A673 (cell line): ENCODE data around the gene SH2D4B. TPM values are rescaled to one million over a fixed set of nuclear protein-coding genes. Genes with fewer than 3 reads are reported as not detected.

ENCODE experiments used
- BruUV-seq: library from RNA; stranded (reverse); fragments of 400-500 nt; replicated peaks from 2 replicates; lab custom pipeline; 2021; lab: Mats Ljungman, UMichigan
- CTCF ChIA-PET: fragments of 300-600 bp; sonication (Branson Sonifier 250); formaldehyde crosslinking; loops from one replicate; lab custom pipeline; 2022; ENCODE audit warnings: antibody characterized with exemption; lab: Charles Lee
- POLR2A ChIA-PET: fragments of 300-600 bp; sonication (Branson Sonifier 250); formaldehyde crosslinking; loops from one replicate; lab custom pipeline; 2022; ENCODE audit warnings: antibody characterized with exemption; ENCODE audit not compliant: low non-redundant PET; lab: Charles Lee
- DNase-seq: peaks from one replicate; pipeline ENCODE4 v3.0.0-alpha.2; 2015; ENCODE audit warnings: low spot score
- H3K27ac ChIP-seq: fragments of 200-600 bp; sonication (generic); 2 replicates; pipeline ENCODE4 v1.5.1; 2016; ENCODE audit warnings: mixed run types, low read depth, mild to moderate bottlenecking, mixed read lengths, antibody characterized with exemption, low read length; ENCODE audit not compliant: poor library complexity, severe bottlenecking
- H3K27me3 ChIP-seq: fragments of 200-600 bp; sonication (generic); replicated peaks from 2 replicates; pipeline ENCODE4 v1.6.1; 2017; ENCODE audit warnings: mixed run types, low read depth, mild to moderate bottlenecking, mixed read lengths, antibody characterized with exemption, low read length; ENCODE audit not compliant: insufficient read depth, poor library complexity
- H3K36me3 ChIP-seq: fragments of 200-600 bp; sonication (generic); 2 replicates; pipeline ENCODE4 v1.6.1; 2016; ENCODE audit warnings: mixed run types, mild to moderate bottlenecking, mixed read lengths, antibody characterized with exemption, low read length; ENCODE audit not compliant: insufficient read depth, poor library complexity, severe bottlenecking
- H3K4me1 ChIP-seq: fragments of 200-600 bp; sonication (generic); 2 replicates; pipeline ENCODE4 v1.6.1; 2017; ENCODE audit warnings: mixed run types, mild to moderate bottlenecking, mixed read lengths, antibody characterized with exemption, low read length; ENCODE audit not compliant: insufficient read depth, poor library complexity, severe bottlenecking
- H3K4me3 ChIP-seq: fragments of 200-600 bp; sonication (generic); 2 replicates; pipeline ENCODE4 v1.5.1; 2016; ENCODE audit warnings: low read depth, mixed run types, mild to moderate bottlenecking, mixed read lengths, low read length; ENCODE audit not compliant: poor library complexity, severe bottlenecking
- H3K9me3 ChIP-seq: fragments of 200-600 bp; sonication (generic); 2 replicates; pipeline ENCODE4 v1.6.1; 2016; ENCODE audit warnings: mixed run types, low read depth, mild to moderate bottlenecking, mixed read lengths, antibody characterized with exemption, low read length; ENCODE audit not compliant: poor library complexity, severe bottlenecking
- CTCF ChIP-seq: fragments of 300-800, 200-600 bp; sonication (generic); conservative IDR thresholded peaks from 2 replicates; pipeline ENCODE4 v1.5.1; 2017; ENCODE audit warnings: low read depth, mild to moderate bottlenecking, antibody characterized with exemption, low read length, moderate library complexity, mixed read lengths
- EZH2 ChIP-seq: fragments of 200-600 bp; sonication (generic); IDR thresholded peaks from 2 replicates; pipeline ENCODE4 v1.6.1; 2017; ENCODE audit warnings: borderline replicate concordance, low read depth, mild to moderate bottlenecking, mixed read lengths, antibody characterized with exemption, low read length; ENCODE audit not compliant: poor library complexity, severe bottlenecking
- intact Hi-C: fragments of 100-400 bp; cut with micrococcal nuclease; formaldehyde crosslinking; loops from one replicate; pipeline ENCODE4 v1.10.0; 2022; ENCODE audit not compliant: unreplicated experiment
- total RNA-seq: library from RNA; stranded (reverse); gene quantifications from 2 replicates; pipeline ENCODE4 v1.2.3, GENCODE V29; 2021

SH2D4B gene
- total RNA-seq, 1 experiment from 2014 or later = 0.19 TPM

- ChIA-PET POLR2A (no interaction called here), CTCF (no interaction called here)
- DNase-seq = no peak
- Histone ChIP-seq H3K27ac (no peak overlapping the region), H3K36me3 (peaks cover 15% of the 10 kb centered on the region), H3K27me3 (no peaks in the 10 kb centered on the region), H3K9me3 (no peaks in the 10 kb centered on the region), H3K4me3 (no peak overlapping the region), H3K4me1 (no peaks in the 10 kb centered on the region)
- no TSS peak for BruUV-seq
- intact Hi-C loops = no loop called here
- TF ChIP-seq EZH2 (no peak), CTCF (no peak)
Observed at GRCh38 chr10:80518143-80518806, 19.4 kb upstream of the SH2D4B start.

- no peak for TF ChIP-seq EZH2
- TF ChIP-seq CTCF = no peak
- intact Hi-C loops = no loop called here
- Histone ChIP-seq H3K36me3 (peaks cover 9% of the 10 kb centered on the region), H3K9me3 (no peaks in the 10 kb centered on the region), H3K4me3 (no peak overlapping the region), H3K27me3 (no peaks in the 10 kb centered on the region), H3K4me1 (no peaks in the 10 kb centered on the region), H3K27ac (no peak overlapping the region)
- no TSS peak for BruUV-seq
- no peak for DNase-seq
- CTCF ChIA-PET = no interaction called here
- POLR2A ChIA-PET = no interaction called here
Observed at GRCh38 chr10:80518807-80519360, 18.8 kb upstream of the SH2D4B start.

GRCh38 chr10:80519936-80520650, 17.6 kb upstream of the SH2D4B start:
- DNase-seq = no peak
- no peaks in the 10 kb centered on the region for H3K27me3 ChIP-seq
- TF ChIP-seq CTCF (no peak), EZH2 (no peak)
- no peaks in the 10 kb centered on the region for H3K4me1 ChIP-seq
- no peaks in the 10 kb centered on the region for H3K9me3 ChIP-seq
- peaks cover 6% of the 10 kb centered on the region for H3K36me3 ChIP-seq
- no peak overlapping the region for H3K27ac ChIP-seq
- CTCF ChIA-PET = interaction anchor here (0.9 kb wide), 1 partner anchor 9 kb away, joined by 5 read pairs; no protein-coding TSS in a partner anchor
- no peak overlapping the region for H3K4me3 ChIP-seq
- TSS peak; percentile 3 for BruUV-seq
- intact Hi-C loops = no loop called here
- POLR2A ChIA-PET = no interaction called here
